Glomerular visceral epithelial cell (primary cell): ENCODE data around the gene TUBB4A.
"Not testable (repeated sequence)": the region's sequence is repeated elsewhere in the genome, so short reads cannot be mapped to it uniquely, and the experiment has no call there.

Experiments
- DNase-seq: peaks from one replicate; pipeline ENCODE4 v3.0.0-alpha.2; 2016; ENCODE audit errors: extremely low spot score

The TUBB4A gene

GRCh38 chr19:6501740-6502648 is at the start of gene TUBB4A:
TUBB4A (minus strand) TSS chr19:6502309; CDS start chr19:6502212, 97 bp downstream.
- no peak for DNase-seq

- DNase-seq, result no peak
Observed at GRCh38 chr19:6551091-6551490, 49.0 kb upstream of the TUBB4A start.

GRCh38 chr19:6550679-6551078 is 48.6 kb upstream of the TUBB4A start:
- DNase-seq, result not testable (repeated sequence)

- no peak for DNase-seq
Observed at GRCh38 chr19:6543866-6544347, 41.8 kb upstream of the TUBB4A start.

- no peak for DNase-seq
Observed at GRCh38 chr19:6540918-6541689, 39.0 kb upstream of the TUBB4A start.

GRCh38 chr19:6539514-6539913 is 37.4 kb upstream of the TUBB4A start:
- no peak for DNase-seq

GRCh38 chr19:6535558-6536137 is 33.5 kb upstream of the TUBB4A start:
- no peak for DNase-seq

- no peak for DNase-seq
Observed at GRCh38 chr19:6534451-6535093, 32.5 kb upstream of the TUBB4A start.

- no peak for DNase-seq
Observed at GRCh38 chr19:6533746-6534418, 31.8 kb upstream of the TUBB4A start.

GRCh38 chr19:6533000-6533328 is 30.9 kb upstream of the TUBB4A start:
- no peak for DNase-seq

- peak; percentile 46 for DNase-seq
Observed at GRCh38 chr19:6532244-6532999, 30.3 kb upstream of the TUBB4A start.

- no peak for DNase-seq
Observed at GRCh38 chr19:6531956-6532243, 29.8 kb upstream of the TUBB4A start.

- no peak for DNase-seq
Observed at GRCh38 chr19:6531163-6531955, 29.2 kb upstream of the TUBB4A start.

- DNase-seq, result peak; percentile 96
Observed at GRCh38 chr19:6530386-6531162, 28.5 kb upstream of the TUBB4A start, which contains the start of gene TNFSF9. TNFSF9 (plus strand) TSS chr19:6531026; CDS start chr19:6531037, 11 bp downstream.

- no peak for DNase-seq
Observed at GRCh38 chr19:6529937-6530385, 27.9 kb upstream of the TUBB4A start.

- DNase-seq, result no peak
Observed at GRCh38 chr19:6529351-6529750, 27.2 kb upstream of the TUBB4A start.

GRCh38 chr19:6528544-6529121 is 26.5 kb upstream of the TUBB4A start:
- DNase-seq, result no peak

- no peak for DNase-seq
Observed at GRCh38 chr19:6527893-6528543, 25.9 kb upstream of the TUBB4A start.
